Stimulated activated CD8-positive, alpha-beta memory T cell treated with anti-CD3 and anti-CD28 coated beads, Interleukin-7, amount 100 ng/mL, for 4 hours (primary cell): Measurements from ENCODE around the gene SFTPA1.
"Not testable (repeated sequence)": the region's sequence is repeated elsewhere in the genome, so short reads cannot be mapped to it uniquely, and the experiment has no call there.

Experiments used
- DNase-seq, 2 donors: peaks; one replicate each; pipeline ENCODE4 v3.0.0-alpha.2; 2020; ENCODE audit warnings: low read depth in 2 of 2

SFTPA1 gene

DNA sequence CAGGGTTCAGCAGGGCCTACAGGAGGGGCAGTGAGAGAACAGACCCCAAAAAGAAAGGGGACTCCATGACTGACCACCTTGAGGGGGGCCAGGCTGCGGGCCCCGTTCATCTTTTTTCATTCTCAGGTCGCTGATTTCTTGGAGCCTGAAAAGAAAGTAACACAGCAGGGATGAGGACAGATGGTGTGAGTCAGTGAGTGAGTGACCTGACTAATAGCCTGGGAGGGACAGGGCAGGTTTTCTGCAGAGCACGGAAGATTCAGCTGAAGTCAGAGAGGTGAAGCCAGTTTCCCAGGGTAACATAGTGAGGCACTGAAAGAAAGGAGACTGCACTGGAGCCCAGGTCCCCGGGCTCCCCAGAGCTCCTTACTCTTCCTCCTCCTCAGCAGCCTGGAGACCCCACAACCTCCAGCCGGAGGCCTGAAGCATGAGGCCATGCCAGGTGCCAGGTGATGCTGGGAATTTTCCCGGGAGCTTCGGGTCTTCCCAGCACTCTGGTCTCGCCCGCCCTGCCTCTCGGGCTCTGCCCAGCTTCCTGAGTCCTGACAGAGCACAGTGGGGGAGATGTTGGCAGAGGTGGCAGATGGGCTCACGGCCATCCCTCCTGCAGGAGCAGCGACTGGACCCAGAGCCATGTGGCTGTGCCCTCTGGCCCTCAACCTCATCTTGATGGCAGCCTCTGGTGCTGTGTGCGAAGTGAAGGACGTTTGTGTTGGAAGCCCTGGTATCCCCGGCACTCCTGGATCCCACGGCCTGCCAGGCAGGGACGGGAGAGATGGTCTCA, 646 bp downstream of the SFTPA1 start:
- DNase-seq, result not testable (repeated sequence)

DNA sequence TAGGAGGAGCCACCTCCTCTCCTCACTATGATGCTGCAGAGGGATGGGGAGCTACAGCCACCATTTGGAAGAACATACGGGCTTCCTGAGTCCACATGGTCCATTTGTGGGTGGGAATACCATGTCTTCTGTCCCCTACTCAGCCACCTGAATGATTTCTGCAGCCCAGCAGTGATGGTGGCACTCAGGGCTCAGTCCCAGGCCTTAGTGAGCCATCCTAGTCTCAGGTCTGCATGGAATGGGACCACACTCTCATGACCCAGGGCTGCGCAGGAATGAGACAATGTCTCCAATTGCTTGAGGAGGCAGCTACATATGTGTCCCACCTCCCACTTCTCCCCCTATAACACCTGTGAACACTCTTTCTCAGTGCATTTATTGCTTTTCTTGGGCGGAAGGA, 4.8 kb downstream of the SFTPA1 start:
- no peak for DNase-seq

- no peak for DNase-seq
Measured at GRCh38 chr10:79616164-79616563, 5.4 kb downstream of the SFTPA1 start.

DNA sequence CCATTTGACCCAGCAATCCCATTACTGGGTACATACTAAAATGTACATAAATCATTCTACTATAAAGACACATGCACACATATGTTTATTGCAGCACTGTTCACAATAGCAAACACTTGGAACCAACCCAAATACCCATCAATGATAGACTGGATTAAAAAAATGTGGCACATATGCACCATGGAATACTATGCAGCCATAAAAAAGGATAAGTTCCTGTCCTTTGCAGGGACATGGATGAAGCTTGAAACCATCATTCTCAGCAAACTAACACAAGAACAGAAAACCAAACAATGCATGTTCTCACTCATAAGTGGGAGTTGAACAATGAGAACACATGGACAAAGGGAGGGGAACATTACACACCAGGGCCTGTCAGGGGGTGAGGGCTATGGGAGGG, 12.9 kb downstream of the SFTPA1 start:
- DNase-seq, result not testable (repeated sequence)

DNA sequence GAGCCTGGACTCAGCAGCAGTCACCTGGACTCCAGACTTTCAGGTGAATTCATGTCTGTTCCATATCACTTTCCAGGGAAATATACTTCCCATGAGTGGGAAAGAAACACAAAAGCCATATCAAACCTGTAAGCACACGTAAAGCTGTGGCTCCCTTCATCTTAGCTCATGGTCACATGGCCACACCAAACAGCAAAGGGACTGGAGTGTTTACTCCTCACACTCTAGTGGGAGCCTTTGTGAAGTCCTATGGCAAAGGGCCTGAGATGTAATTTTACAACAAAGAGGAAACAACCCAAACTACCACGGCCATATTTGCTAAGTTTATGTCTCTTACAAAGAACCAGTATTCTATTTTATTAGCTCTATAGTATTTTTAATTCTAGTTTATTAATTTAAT, 16.3 kb downstream of the SFTPA1 start:
- no peak for DNase-seq

GRCh38 chr10:79628083-79628482, 17.3 kb downstream of the SFTPA1 start:
- no peak for DNase-seq

DNA sequence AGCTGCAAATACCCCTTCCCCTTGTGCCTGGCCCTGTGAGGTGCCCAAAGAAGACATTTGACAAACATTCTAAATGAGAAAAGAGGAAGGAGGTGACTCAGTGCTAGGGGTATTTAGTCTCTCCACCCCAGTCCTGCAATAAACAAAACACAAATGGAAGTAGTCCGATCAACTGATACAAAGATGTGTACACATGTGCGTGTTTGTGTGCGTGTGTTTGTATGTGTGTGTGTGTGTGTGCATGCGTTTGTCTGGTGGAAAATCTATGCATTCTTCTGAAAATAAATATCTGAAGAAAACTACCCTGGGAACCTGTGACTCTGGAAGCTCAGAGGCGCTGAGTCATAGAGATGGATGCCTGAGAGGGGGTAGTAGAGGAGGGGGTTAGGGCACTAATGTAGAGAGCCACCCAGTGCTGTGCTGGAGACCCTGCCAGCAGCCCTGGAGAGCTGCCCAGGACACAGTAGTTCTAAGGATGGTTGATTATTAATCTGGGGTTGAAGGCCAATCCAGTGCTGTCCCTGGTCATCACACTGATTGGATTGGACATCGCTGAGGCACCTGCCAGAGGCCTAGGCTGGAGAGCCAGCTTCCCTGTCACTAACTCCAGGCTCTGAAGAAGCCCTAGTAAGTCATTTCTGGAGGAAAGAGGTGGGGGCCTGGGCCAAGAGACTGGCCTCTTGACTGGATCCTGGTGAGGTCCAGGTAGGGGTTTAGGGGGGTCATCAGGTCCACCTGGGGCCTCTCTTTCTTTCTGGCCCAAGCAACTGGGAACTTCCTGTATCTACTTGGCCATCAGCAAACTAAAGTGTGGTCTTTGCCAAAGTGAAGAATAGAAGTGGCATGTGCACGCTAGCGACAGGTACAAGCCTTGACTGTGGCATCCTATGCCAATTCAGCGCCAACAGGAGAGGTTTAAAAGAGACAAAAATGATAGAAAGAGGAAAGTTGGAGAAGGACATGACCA, 18.5 kb downstream of the SFTPA1 start:
- DNase-seq, result no peak

GRCh38 chr10:79629955-79630327, 19.2 kb downstream of the SFTPA1 start:
- no peak for DNase-seq

GRCh38 chr10:79636654-79637199, 26.0 kb downstream of the SFTPA1 start:
- not testable (repeated sequence) for DNase-seq

GRCh38 chr10:79638318-79638717, 27.6 kb downstream of the SFTPA1 start:
- DNase-seq, result no peak

DNA sequence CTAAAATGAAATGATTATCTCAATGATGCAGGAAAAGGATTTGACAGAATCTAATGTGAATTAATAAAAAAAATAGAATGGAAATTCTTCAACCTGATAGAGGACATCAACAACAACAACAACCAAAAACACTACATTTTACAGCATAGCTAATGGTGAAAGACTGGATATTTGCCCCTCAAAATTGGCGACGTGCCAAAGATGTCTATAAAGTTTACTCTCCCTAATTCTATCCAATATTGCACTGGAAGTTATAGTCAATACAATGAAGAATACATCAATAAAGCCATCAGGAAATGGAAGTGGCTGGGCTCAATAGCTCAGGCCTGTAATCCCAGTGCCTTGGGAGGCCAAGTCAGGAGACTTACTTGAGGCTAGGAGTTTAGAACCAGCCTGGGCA, 42.0 kb downstream of the SFTPA1 start:
- DNase-seq, result not testable (repeated sequence)

DNA sequence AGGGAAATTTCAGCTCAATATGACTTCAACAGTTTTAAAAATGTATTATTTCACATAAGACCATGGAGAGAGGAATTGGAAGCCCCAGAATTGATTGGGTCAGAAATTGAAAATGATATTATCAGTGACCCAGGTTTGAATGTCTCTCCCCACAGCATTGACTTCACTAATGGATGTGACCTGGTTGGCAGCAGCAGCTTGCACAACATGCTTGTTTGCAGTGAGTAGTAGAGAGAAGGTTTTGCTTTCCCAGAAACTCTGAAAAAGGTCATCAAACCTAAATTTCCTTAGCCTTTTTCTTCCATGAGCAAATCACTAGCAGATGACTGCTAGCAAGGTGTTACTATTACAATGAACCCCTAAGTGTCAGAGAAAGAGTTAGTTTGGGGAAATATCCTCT, 52.5 kb downstream of the SFTPA1 start:
- not testable (repeated sequence) for DNase-seq

DNA sequence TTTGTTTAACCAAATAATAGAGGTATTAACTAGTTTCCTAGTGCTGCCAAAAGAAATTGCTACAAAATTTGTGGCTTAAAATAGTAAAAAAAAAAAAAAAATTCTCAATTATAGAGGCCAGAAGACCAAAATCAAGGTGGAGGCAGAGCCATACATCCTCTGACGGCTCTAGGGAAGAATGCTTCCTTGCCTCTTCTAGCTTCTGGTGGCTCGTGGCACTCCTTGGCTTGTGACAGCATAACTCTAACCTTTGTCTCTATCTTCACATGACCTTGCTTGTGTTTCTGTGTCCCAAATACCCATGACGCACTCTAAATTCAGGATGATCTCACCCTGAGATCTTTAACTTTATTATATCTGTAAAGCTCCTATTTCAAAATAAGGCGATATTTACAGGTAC, 53.9 kb downstream of the SFTPA1 start:
- not testable (repeated sequence) for DNase-seq
